HT-29 (cell line): Measurements from ENCODE around the gene CD200. TPM values are rescaled to one million over a fixed set of nuclear protein-coding genes. Genes with fewer than 3 reads are reported as not detected.

Source experiments
- DNase-seq: peaks from one replicate; pipeline ENCODE4 v3.0.0-alpha.2; 2015; ENCODE audit warnings: low spot score
- total RNA-seq: library from RNA; depleted of rRNA; stranded (reverse); fragments of >200 nt; shearing (Covaris generic); gene quantifications from 2 replicates; pipeline ENCODE4 v1.2.3, GENCODE V29; 2014; rRNA removed

The CD200 gene, protein sequence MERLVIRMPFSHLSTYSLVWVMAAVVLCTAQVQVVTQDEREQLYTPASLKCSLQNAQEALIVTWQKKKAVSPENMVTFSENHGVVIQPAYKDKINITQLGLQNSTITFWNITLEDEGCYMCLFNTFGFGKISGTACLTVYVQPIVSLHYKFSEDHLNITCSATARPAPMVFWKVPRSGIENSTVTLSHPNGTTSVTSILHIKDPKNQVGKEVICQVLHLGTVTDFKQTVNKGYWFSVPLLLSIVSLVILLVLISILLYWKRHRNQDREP
- 0.39 and 0.71 TPM in 2 replicates for total RNA-seq

GRCh38 chr3:112333002-112333380 is at the start of gene CD200:
Gene CD200 (plus strand): TSS chr3:112333156. CDS start chr3:112333213, 57 bp downstream.
- DNase-seq, result peak; percentile 35

- no peak for DNase-seq
Observed at GRCh38 chr3:112289011-112289410, 43.9 kb upstream of the CD200 start.

- DNase-seq, result peak; percentile 93
Observed at GRCh38 chr3:112293368-112294321, 39.3 kb upstream of the CD200 start, which contains the start of gene SLC9C1. Gene SLC9C1 (minus strand): TSS chr3:112294216. CDS start chr3:112286791, 7,425 bp downstream.

- DNase-seq, result no peak
Observed at GRCh38 chr3:112297714-112298113, 35.2 kb upstream of the CD200 start.

GRCh38 chr3:112298781-112299180 is 34.2 kb upstream of the CD200 start:
- DNase-seq, result no peak

- DNase-seq, result no peak
Observed at GRCh38 chr3:112302150-112302830, 30.7 kb upstream of the CD200 start.

DNA sequence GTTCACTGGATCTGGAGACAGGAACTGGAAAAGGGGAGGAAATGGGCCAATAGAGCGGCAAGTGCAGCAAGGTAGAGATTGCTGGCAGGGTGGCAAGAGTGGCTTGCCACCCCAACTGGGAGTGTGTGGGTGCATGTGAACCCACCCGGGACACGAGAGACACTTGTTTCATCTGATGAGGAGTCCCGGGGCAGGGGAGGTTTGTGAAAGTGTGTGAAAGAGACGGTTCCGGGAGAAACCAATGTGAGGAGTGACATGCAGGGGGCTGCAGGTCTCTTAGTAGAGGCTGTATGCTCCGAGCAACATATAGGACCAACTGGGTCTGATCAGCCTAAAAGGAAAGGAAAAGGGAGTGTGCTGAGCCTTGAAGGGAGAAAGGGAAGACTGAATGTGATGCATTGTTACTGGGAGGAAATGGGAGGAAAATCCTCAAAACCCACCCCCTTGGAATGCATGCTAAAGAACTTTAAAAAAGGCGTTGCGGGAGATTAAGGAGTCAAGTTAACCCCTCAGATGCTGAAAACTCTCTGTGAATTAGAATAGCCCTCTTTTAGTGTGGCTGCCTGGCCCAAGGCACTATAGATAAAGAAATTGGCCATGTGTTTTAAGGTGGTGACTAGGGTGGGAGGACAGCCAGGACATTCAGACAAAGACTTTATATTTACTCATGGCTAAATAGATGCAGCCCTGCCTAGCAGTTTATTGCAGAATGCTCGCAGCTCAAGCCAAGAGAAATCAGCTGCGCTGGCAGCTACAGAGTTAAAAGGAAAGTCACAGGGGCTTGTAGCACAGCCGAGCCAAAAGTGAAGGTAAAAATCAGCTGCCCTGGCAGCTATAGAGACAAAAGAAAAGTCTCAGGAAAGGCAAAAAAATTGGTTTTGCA is 29.8 kb upstream of the CD200 start:
- no peak for DNase-seq

DNA sequence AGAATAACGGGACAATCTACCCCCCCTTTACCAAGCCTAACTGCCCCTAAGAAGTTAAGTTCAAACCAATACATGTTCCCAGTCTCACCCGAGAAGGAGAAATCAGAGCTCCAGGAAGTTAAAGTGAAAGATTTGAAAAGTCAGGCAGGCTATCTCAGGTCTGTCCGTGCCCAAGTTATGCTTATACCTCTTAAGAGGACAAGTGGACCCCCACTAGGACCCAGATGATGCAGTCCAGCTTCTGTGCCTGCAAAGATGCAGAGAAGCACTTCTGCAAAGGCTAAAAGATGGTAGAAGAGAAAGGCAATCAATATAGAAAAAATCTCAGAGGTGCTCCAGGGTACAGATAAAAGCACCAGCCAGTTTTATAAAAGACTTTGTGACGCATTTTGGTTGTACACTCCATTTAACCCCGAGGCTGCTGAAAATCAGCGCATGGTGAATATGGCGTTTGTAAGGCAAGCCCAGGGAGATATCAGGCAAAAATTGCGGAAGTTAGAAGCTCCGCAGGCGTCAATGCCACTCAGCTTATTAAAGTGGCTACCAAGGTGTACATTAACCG is 29.1 kb upstream of the CD200 start:
- DNase-seq, result no peak

GRCh38 chr3:112304611-112305010 is 28.3 kb upstream of the CD200 start:
- DNase-seq, result no peak

DNA sequence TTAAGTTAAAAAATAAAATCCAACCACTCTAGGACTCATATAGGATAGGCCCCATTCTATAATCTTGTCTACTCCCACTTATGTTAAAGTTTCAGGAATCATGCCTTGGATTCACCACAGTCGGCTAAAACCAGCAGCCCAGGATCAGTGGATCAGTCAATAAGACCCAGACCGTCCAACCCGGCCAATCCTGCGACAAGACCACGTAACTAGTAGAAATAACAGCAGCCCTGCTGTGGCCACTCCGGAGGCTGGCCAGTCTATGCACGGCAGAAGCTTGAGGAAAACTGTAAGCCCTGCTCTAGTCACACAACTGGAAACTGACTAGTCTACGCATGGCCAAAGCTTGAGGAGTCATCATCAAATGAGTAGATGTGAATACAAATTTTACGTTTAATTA is 26.1 kb upstream of the CD200 start:
- DNase-seq, result no peak

GRCh38 chr3:112307557-112307956 is 25.4 kb upstream of the CD200 start:
- DNase-seq, result no peak

- peak; percentile 36 for DNase-seq
Observed at GRCh38 chr3:112308151-112308911, 24.6 kb upstream of the CD200 start.

DNA sequence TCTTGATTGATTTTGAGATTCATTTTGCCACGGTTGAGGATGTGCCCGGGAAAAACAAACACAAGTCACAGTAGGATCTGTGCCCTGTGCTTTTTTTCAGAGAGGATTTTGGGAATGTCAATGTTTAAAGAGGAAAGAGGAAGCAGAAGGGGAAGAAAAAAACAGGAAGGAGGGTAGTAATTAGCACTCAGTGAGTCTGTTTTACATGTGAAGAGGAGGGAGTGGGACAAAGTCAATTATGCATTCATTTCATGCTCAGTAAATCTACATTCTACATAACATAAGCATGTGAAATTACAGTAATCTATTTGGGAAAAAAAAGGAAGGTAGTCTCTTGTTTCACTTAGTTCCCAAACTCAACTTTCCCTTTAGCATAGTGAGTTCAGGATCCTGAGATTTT is 18.3 kb upstream of the CD200 start:
- no peak for DNase-seq

DNA sequence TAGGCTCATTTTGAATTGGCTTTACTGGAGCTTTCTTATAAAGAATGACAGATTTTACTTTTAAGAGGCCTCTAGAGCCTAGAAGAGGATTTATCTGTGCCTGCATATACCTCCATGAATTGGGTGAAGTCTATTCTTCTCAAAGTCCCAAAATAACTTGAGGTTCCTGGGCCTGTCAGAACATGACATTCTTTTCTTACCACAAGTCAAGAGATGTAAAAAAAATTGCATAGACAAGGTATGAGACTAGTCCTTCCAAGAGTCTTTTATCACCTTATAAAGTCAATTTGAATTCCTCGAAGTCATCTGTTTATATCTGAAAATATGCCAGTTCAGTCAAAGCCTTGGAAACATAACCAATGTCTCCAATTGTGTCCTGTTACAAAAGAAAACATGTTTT is 17.2 kb upstream of the CD200 start:
- DNase-seq, result no peak

GRCh38 chr3:112319516-112320276 is 13.3 kb upstream of the CD200 start:
- DNase-seq, result no peak

GRCh38 chr3:112320691-112321090 is 12.3 kb upstream of the CD200 start:
- DNase-seq, result no peak

- DNase-seq, result peak; percentile 60
Observed at GRCh38 chr3:112321867-112322652, 10.9 kb upstream of the CD200 start.

- peak; percentile 86 for DNase-seq
Observed at GRCh38 chr3:112327371-112327951, 5.5 kb upstream of the CD200 start.
